CMK (cell line): ENCODE measurements around the gene SURF6.
"Not testable (repeated sequence)": the region's sequence is repeated elsewhere in the genome, so short reads cannot be mapped to it uniquely, and the experiment has no call there.

Experiments used
- DNase-seq: peaks from one replicate; pipeline ENCODE4 v3.0.0-alpha.2; 2010; ENCODE audit warnings: low read depth

The SURF6 gene

GRCh38 chr9:133285252-133285775, 50.7 kb downstream of the SURF6 start:
- DNase-seq = no peak

- no peak for DNase-seq
Observed at GRCh38 chr9:133284362-133284761, 51.6 kb downstream of the SURF6 start.

GRCh38 chr9:133283255-133284032, 52.5 kb downstream of the SURF6 start:
- not testable (repeated sequence) for DNase-seq

GRCh38 chr9:133282464-133283238, 53.3 kb downstream of the SURF6 start:
- no peak for DNase-seq

DNA sequence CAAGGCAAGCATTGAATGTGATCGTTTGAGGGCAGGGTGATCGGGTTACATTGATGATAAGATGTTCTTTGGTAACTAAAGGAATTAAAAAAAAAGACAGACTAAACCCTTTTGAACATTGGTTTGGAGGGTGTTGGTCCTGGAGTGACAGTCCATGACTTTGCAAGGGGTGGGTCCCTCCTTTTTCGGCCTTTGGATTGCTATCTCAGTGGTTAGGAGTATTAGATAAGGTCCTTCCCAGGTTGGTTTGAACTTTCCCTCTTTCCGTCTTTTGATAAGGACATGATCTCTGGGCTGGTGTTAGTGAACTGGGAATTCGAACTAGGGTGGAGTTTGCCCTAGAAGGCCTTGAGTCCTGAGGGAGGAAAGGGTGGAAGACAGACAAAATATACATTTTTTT, 55.6 kb downstream of the SURF6 start:
- DNase-seq = no peak
